MM.1S (cell line): ENCODE measurements around the gene ZNF106.

Experiments used
- CTCF ChIP-seq: fragments of 300-600 bp; sonication (generic); IDR thresholded peaks from 2 replicates; pipeline ENCODE4 v1.5.1; 2016; ENCODE audit warnings: antibody characterized with exemption, low read length, mixed read lengths
- EZH2 ChIP-seq: fragments of 300-600 bp; sonication (generic); optimal IDR thresholded peaks from 2 replicates; pipeline ENCODE3; 2017; ENCODE audit warnings: low read depth, mild to moderate bottlenecking, antibody characterized with exemption, low read length, mixed read lengths
- EZH2phosphoT487 ChIP-seq: fragments of 300-600 bp; sonication (generic); IDR thresholded peaks from 2 replicates; pipeline ENCODE4 v1.6.1; 2018; ENCODE audit warnings: antibody characterized with exemption, low read length

- TF ChIP-seq CTCF: no peak
- TF ChIP-seq EZH2: no peak
- no peak for TF ChIP-seq EZH2phosphoT487
Observed at GRCh38 chr15:42365921-42366550, 124.9 kb downstream of the ZNF106 start.
